Measurements from ENCODE around the gene BDKRB2. TPM values are rescaled to one million over a fixed set of nuclear protein-coding genes. Genes with fewer than 3 reads are reported as not detected.

The BDKRB2 gene
- total RNA-seq, 1 donor from 2014 or later, result not detected

- DNase-seq, result no peak
- Mint-ChIP-seq H3K36me3 (ENCODE audit: low read depth) (no peaks in the 10 kb centered on the region), H3K9me3 (peaks cover 3% of the 10 kb centered on the region), H3K27ac (no peak overlapping the region), H3K27me3 (peaks cover 11% of the 10 kb centered on the region), H3K4me3 (no peak overlapping the region), H3K4me1 (no peaks in the 10 kb centered on the region)
- no peak for TF ChIP-seq CTCF (IDR thresholded peaks at IDR 0.05)
- ChIA-PET CTCF (no interaction called here), POLR2A (no interaction called here)
- no peak for ATAC-seq (ENCODE audit: low read depth)
- intact Hi-C loops (cut with micrococcal nuclease), result no loop called here
These were observed 12.8 kb downstream of the BDKRB2 start for GRCh38 chr14:96217376-96217913.

GRCh38 chr14:96221109-96221650 lies 16.5 kb downstream of the BDKRB2 start:
- H3K4me1 Mint-ChIP-seq, result no peaks in the 10 kb centered on the region
- H3K9me3 Mint-ChIP-seq, result no peaks in the 10 kb centered on the region
- no peak overlapping the region for H3K4me3 Mint-ChIP-seq
- CTCF ChIA-PET, result no interaction called here
- peaks cover 13% of the 10 kb centered on the region for H3K27me3 Mint-ChIP-seq
- TF ChIP-seq CTCF (IDR thresholded peaks at IDR 0.05), result no peak
- no peak for ATAC-seq (ENCODE audit: low read depth)
- POLR2A ChIA-PET, result no interaction called here
- H3K36me3 Mint-ChIP-seq (ENCODE audit: low read depth), result no peaks in the 10 kb centered on the region
- no peak for DNase-seq
- intact Hi-C loops (cut with micrococcal nuclease), result no loop called here
- H3K27ac Mint-ChIP-seq, result no peak overlapping the region

GRCh38 chr14:96221841-96222240 lies 17.2 kb downstream of the BDKRB2 start:
- CTCF ChIA-PET, result no interaction called here
- no peaks in the 10 kb centered on the region for H3K4me1 Mint-ChIP-seq

GRCh38 chr14:96224480-96225096 lies 19.9 kb downstream of the BDKRB2 start:
- DNase-seq, result no peak
- TF ChIP-seq CTCF (IDR thresholded peaks at IDR 0.05), result no peak
- Mint-ChIP-seq H3K9me3 (peaks cover 2% of the 10 kb centered on the region), H3K27me3 (peaks cover 13% of the 10 kb centered on the region), H3K27ac (no peak overlapping the region), H3K4me1 (no peaks in the 10 kb centered on the region), H3K4me3 (no peak overlapping the region), H3K36me3 (ENCODE audit: low read depth) (no peaks in the 10 kb centered on the region)
- intact Hi-C loops (cut with micrococcal nuclease), result no loop called here
- ChIA-PET CTCF (no interaction called here), POLR2A (no interaction called here)
- ATAC-seq (ENCODE audit: low read depth), result no peak

More at GRCh38 chr14:96221841-96222240, 17.2 kb downstream of the BDKRB2 start:
- intact Hi-C loops (cut with micrococcal nuclease), result no loop called here
- H3K4me3 Mint-ChIP-seq, result no peak overlapping the region
- DNase-seq (no peak), ATAC-seq (ENCODE audit: low read depth) (no peak)
- peaks cover 13% of the 10 kb centered on the region for H3K27me3 Mint-ChIP-seq
- POLR2A ChIA-PET, result no interaction called here
- no peak overlapping the region for H3K27ac Mint-ChIP-seq
- TF ChIP-seq CTCF (IDR thresholded peaks at IDR 0.05), result no peak
- H3K9me3 Mint-ChIP-seq, result no peaks in the 10 kb centered on the region
- H3K36me3 Mint-ChIP-seq (ENCODE audit: low read depth), result no peaks in the 10 kb centered on the region

- DNase-seq (no peak), ATAC-seq (ENCODE audit: low read depth) (no peak)
- H3K4me3 Mint-ChIP-seq, result no peak overlapping the region
- H3K4me1 Mint-ChIP-seq, result no peaks in the 10 kb centered on the region
- peaks cover 2% of the 10 kb centered on the region for H3K9me3 Mint-ChIP-seq
- TF ChIP-seq CTCF (IDR thresholded peaks at IDR 0.05), result no peak
- no peak overlapping the region for H3K27ac Mint-ChIP-seq
- CTCF ChIA-PET, result no interaction called here
- peaks cover 13% of the 10 kb centered on the region for H3K27me3 Mint-ChIP-seq
- POLR2A ChIA-PET, result no interaction called here
- H3K36me3 Mint-ChIP-seq (ENCODE audit: low read depth), result no peaks in the 10 kb centered on the region
- intact Hi-C loops (cut with micrococcal nuclease), result no loop called here
These were observed 20.6 kb downstream of the BDKRB2 start for GRCh38 chr14:96225213-96225612.

All from activated B cell treated with CpG ODN at 0.5 μM for 24 hours (primary cell).